ENCODE data around the gene ATP6V1C2.
A peak's percentile ranks its signal among the peaks of the same experiment; 100 is the strongest.
"Not testable (repeated sequence)": the region's sequence is repeated elsewhere in the genome, so short reads cannot be mapped to it uniquely, and the experiment has no call there.

The ATP6V1C2 gene

GRCh38 chr2:10787176-10787968, 65.9 kb downstream of the ATP6V1C2 start:
- peak; percentile 25 to 57 (median 32) for DNase-seq

GRCh38 chr2:10788855-10789254, 67.4 kb downstream of the ATP6V1C2 start:
- DNase-seq: no peak

GRCh38 chr2:10790228-10790973, 69.0 kb downstream of the ATP6V1C2 start:
- no peak for DNase-seq

GRCh38 chr2:10792001-10792634, 70.7 kb downstream of the ATP6V1C2 start:
- DNase-seq: no peak

- no peak for DNase-seq
These were observed 71.4 kb downstream of the ATP6V1C2 start for GRCh38 chr2:10792660-10793400.

- no peak for DNase-seq
These were observed 72.4 kb downstream of the ATP6V1C2 start for GRCh38 chr2:10793816-10794215.

GRCh38 chr2:10794876-10795275, 73.4 kb downstream of the ATP6V1C2 start:
- no peak for DNase-seq

GRCh38 chr2:10795508-10796046, 74.1 kb downstream of the ATP6V1C2 start:
- no peak for DNase-seq

GRCh38 chr2:10796703-10797102, 75.3 kb downstream of the ATP6V1C2 start:
- no peak for DNase-seq

- DNase-seq: no peak
These were observed 77.4 kb downstream of the ATP6V1C2 start for GRCh38 chr2:10798783-10799182.

- DNase-seq: no peak
These were observed 78.7 kb downstream of the ATP6V1C2 start for GRCh38 chr2:10800163-10800562.

- DNase-seq: no peak
These were observed 81.2 kb downstream of the ATP6V1C2 start for GRCh38 chr2:10802657-10803056.

- DNase-seq: not testable (repeated sequence)
These were observed 84.6 kb downstream of the ATP6V1C2 start for GRCh38 chr2:10805990-10806389.

GRCh38 chr2:10806543-10806942, 85.1 kb downstream of the ATP6V1C2 start:
- no peak for DNase-seq

GRCh38 chr2:10810202-10811161, 89.1 kb downstream of the ATP6V1C2 start:
- DNase-seq: peak; percentile 17 to 37 (median 33)

- no peak for DNase-seq
These were observed 90.1 kb downstream of the ATP6V1C2 start for GRCh38 chr2:10811517-10811916.

- DNase-seq: peak; percentile 99 to 100 (median 99)
These were observed 91.1 kb downstream of the ATP6V1C2 start, which contains the start of gene PDIA6 for GRCh38 chr2:10812362-10813162. TSS of gene PDIA6 (minus strand) at chr2:10812785. CDS start at chr2:10812696, 89 bp downstream.

GRCh38 chr2:10813163-10814138, 92.0 kb downstream of the ATP6V1C2 start:
- DNase-seq: not testable (repeated sequence)

- no peak for DNase-seq
These were observed 92.7 kb downstream of the ATP6V1C2 start for GRCh38 chr2:10814142-10814541.
